GM19238 (cell line): ENCODE data around the gene ZBTB7C.

Source experiments
- DNase-seq: peaks from one replicate; pipeline ENCODE4 v3.0.0; 2011; ENCODE audit warnings: low spot score; ENCODE audit not compliant: insufficient read length

ZBTB7C gene

GRCh38 chr18:48149020-48149685 lies 260.0 kb downstream of the ZBTB7C start:
- DNase-seq = no peak

GRCh38 chr18:48142994-48143393 lies 266.2 kb downstream of the ZBTB7C start:
- no peak for DNase-seq

DNA sequence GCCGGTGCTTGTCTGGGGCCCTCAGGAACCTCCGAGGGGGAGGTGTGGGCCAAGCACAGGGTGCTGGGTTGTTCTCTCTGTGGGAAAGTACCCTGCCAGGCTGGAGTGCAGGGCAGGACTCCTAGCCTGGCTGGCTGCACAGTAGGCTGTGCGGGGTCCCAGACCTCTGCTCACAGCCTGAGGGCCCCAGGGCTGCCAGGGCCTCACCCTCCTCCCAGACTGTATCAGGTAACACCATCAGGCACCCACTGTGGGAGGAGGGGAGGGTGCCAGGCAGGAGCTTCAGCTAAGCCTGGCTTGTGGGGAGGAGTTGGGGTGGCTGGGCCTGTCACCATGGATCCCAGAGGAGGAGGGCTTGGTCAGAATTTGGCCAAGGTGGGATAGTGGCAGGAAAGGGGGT lies 266.8 kb downstream of the ZBTB7C start:
- DNase-seq = no peak

DNA sequence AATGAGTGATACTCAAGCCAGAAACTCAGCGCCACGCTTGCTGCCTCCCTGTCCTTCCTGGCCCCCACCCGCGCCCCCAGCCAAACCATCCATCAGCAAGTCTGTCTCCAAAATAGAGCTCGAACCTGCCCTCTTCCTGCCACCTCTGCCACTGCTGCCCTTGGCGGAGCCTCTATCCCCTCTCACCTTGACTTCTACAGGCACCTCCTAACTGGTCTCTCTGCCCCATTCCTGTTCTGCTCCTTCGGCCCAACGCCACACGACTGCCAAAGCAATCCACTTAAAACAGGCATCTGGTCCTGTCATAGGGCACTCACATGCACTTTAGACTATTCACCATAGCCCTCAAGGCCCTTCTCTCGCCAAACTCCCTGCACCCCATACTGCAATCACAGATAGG lies 268.5 kb downstream of the ZBTB7C start:
- no peak for DNase-seq

DNA sequence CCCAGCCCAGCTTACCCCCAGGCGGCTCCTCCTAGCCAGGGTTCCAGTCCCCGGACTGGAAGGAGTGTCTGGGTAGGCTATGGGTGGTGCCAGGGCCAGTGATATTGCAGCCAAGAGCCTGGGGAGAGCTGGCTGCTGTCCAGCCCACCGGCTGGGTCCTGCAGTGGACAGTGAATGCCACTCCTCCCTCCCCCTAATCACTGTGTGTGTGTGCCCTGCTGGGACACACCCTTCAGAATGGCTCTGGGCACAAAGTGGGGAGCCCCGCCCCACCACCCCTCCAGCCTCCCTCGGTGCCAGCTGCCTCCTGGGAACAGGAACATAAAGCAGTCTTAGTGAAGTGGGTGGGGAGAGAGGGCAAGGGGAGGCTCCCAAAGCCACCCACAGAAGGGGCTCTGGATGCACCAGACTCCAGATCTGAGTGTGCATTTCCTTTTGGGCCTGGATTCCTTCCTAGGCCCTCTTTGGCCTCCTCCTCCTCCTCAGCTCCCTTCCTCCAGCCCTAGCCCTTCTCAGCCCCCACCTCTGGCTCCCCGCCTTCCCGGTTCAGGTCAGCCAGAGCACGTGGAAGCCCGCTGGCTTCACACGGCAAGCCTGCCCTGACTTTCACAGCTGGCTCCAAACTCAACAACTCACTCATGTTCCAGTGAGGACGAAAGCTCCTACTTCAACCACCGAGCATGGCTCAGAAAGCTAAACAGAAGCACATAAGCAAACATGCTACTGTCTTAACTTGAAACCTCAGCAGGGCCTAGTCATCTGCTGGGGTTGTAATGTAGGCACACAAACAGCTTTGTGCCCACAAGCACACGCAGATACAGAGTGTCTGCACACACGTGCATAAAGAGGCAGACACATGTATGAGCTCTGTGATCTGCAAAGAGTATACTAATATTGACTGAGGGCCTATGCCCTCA lies 269.5 kb downstream of the ZBTB7C start:
- DNase-seq = no peak

DNA sequence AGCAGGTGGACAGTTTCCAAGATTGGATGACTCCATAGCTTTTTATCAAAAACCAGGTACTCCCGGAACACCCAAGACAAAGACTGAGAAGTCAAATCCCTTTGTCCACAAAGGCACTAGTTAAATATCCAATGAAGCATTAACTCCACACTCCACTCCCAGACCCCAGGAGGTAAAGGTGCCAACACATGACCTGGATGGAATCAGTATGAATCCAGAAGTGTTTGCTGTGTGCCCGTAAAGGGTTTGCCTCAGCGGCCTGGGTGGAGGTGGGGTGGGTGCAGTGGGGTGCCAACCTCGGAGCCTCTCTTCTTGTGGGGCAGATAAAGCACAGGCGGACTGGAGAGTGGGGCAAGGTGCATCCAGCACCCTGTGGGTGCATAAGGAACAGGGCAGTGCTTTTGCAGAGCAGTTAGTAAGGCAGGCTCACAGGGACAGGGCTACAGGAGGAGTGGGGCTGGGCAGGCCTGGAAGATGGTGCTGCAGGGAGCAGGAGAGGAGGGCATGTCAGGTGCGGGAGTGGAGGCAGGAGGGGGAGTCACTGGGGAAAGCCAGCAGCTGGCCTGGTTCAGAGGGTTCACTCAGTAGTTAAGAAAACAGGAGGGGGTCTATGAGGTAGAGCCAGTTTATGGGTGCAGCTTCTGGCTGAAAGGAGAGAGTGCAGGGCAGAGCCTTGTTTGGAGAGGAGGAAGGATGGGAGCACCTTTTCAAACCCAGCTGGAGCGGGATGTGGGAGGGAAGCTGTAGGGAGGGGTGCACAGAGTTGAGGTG lies 270.3 kb downstream of the ZBTB7C start:
- no peak for DNase-seq

- no peak for DNase-seq
Measured at GRCh38 chr18:48138210-48138609, 271.0 kb downstream of the ZBTB7C start.

DNA sequence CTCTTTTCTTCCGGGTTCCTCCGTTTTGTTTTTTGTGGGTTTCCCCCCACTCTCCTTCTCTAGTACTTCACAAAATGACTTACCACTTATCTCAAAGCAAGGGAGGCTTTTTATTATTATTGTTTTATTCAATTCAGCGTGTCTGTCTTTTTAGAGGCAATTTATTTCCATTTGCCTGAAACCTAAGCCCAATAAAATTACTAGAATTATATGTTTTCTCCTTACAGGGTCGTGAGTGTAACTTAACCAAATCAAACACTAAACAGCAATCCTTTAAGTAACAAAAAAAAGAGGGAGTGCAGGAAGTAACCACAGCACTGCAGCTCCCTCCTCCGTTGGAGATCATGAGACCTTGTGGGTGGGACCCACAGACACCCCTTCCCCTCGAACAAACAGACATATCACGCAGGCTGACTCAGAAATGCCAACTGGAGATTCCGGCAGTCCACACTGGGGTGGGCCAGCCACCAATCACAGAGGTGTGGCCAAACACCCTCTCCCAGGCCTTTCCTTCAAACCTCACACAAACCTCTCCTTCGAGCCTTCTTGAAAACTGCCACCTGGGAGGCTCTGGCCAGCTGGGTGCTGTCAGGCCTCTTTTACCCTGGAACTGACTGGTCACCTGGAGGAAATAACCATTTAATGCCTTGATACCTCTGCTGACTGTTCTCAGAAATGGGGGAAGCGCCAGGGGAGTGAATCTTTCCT lies 271.7 kb downstream of the ZBTB7C start:
- DNase-seq = no peak

DNA sequence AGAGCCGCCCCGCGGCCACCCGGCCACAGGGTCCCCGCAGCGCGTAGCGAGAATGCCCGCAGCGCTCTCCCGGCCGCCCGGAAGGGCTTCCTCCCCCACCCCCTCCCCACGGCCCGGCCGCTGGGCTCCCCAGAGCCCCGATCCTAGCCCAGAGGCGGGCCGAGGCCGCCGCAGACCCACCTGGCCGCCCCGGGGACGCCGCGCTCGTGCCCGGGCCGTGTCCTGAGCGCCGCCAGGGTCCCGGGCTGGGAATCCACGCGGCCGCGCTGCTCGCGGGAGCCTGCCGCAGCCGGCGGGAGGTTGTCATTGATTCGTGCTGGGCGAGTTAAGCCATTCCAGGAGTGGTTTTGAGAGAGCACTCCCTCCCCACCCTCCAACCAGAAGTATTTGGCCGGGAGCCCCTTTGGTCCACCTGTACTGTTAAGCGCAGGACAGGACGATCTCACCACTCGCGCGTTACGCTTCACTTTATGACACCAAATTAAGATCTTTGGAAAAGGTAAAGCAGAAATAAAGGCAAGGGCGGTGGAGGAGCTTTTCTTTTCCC lies 272.3 kb downstream of the ZBTB7C start:
- no peak for DNase-seq

- DNase-seq = no peak
Measured at GRCh38 chr18:48136051-48136826, 272.9 kb downstream of the ZBTB7C start.

GRCh38 chr18:48135436-48135966 lies 273.7 kb downstream of the ZBTB7C start:
- no peak for DNase-seq

GRCh38 chr18:48134609-48135008 lies 274.6 kb downstream of the ZBTB7C start:
- DNase-seq = no peak

GRCh38 chr18:48133671-48134251 lies 275.4 kb downstream of the ZBTB7C start:
- no peak for DNase-seq

DNA sequence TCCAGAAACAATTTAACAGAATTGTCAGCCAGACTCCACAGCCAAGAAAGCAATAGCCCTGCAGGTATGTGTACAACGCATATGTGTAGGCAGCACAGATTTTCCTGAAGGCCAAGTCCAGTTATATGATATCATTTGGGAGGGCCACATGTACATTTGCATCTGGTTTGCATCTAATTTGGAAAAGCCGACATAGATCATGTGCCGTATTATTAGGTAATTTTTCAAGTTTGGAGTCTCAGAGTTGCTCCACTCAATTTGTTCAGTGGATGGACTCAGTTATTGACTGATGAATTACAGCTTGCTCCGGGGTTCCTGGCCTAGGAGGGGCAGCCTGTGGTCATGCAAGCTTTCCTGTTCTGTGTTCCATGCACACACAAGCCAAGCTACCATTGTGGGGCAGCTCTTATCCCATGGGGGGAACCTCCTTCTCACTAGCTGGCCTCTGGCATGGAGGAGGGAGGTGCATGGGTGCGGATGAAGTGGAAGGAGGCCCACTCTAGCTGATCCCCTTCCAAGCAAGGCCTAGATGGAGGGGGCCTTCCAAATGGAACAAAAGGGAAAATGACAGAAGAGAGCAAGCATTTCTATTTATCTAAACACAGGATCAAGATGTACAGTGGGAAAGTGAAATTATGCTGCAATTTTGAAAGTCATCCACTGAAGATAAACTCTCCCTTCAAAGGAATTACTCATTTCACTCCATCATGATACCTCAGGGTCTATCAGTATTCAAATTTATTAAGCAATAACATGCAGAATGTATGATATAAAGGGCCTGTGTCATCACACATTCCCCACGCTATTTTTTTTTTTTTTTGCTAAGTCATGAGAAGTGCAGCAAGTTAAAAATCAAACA lies 276.2 kb downstream of the ZBTB7C start:
- no peak for DNase-seq

- DNase-seq = no peak
Measured at GRCh38 chr18:48131042-48131441, 278.1 kb downstream of the ZBTB7C start.

GRCh38 chr18:48129621-48130082 lies 279.5 kb downstream of the ZBTB7C start:
- no peak for DNase-seq

DNA sequence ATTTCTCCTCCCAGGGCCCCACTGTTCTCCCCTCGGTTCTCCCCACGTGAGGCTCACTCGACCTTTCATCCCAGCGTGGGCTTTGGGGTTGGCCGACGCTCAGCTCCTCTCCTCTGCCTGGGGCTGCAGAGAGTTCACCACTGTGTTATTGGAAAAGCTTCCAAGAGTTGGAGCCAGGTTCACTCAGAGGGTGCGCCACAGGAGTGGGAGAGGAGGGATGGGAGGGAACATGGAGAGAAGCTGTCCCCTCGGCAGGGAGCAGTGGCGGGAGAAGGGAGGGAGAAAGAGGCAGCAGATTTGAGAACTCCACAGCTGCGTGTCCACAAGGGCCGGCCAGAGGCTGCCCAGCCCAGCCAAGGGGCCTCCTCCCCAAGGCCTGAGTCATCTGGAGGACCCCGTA lies 281.6 kb downstream of the ZBTB7C start:
- DNase-seq = no peak

DNA sequence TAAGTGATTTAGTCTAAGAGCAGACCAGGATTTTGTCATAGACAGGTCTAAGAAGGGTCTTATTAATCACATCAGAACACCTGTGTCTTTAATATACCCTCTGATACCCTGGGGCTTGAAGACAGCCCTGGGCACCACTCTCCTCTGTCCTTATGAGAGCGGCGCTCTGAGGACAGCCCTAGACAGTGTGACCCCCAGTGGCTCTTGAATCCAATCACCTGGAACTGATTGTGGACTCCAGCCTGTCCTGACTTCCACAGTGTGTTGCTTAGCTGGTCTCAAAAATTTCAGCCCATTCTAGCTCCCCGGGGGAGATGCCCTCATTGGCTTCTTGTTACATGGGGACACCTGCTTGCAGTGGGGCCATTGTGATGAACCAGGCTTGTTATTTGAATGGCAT lies 282.9 kb downstream of the ZBTB7C start:
- no peak for DNase-seq

DNA sequence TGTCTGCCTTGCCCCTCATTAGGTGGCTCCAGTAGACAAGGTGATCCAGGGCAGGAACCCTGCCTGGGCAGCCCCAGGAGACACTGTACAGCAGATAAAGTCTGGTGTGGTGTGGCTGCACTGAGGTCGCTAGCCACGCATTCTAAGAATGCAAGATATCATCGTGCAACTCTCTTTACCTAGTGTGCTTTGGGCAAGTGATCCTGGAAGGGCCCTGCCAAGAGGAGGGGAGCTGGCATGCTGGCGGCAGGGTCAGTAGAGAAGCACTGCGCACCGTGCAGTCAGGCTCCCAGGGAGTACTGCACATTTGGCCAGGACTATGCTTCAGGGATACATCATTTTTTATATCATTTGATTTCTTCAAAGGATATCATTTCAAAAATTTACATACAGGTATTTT lies 283.5 kb downstream of the ZBTB7C start:
- no peak for DNase-seq
